IPS DF 4.7 (cell line): ENCODE measurements around the gene FGF19.
A peak's percentile ranks its signal among the peaks of the same experiment; 100 is the strongest.

Experiments used
- DNase-seq: peaks from one replicate; pipeline ENCODE4 v3.0.0-alpha.2; 2013; ENCODE audit warnings: low spot score; ENCODE audit errors: extremely low read depth

The FGF19 gene

DNA sequence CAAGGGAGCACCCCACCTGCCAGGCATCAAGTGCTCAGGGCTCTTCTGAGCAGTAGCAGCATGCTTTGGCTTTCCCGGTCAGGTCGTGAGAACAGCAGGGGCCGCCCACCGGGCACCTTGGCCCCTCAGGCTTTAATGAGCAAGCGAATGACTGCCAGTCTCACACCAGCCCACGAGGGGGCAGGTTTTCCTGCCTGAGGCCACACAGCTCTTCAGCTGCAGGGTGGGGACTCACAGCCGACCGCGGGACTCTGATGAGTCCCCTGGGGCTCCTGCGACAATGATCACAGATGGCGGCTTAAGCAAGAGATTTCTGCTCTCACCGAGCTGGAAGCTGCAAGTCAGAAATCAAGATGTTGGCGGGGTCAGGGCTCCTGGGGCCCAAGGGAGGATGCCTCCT is 14.3 kb upstream of the FGF19 start:
- peak; percentile 75 for DNase-seq

DNA sequence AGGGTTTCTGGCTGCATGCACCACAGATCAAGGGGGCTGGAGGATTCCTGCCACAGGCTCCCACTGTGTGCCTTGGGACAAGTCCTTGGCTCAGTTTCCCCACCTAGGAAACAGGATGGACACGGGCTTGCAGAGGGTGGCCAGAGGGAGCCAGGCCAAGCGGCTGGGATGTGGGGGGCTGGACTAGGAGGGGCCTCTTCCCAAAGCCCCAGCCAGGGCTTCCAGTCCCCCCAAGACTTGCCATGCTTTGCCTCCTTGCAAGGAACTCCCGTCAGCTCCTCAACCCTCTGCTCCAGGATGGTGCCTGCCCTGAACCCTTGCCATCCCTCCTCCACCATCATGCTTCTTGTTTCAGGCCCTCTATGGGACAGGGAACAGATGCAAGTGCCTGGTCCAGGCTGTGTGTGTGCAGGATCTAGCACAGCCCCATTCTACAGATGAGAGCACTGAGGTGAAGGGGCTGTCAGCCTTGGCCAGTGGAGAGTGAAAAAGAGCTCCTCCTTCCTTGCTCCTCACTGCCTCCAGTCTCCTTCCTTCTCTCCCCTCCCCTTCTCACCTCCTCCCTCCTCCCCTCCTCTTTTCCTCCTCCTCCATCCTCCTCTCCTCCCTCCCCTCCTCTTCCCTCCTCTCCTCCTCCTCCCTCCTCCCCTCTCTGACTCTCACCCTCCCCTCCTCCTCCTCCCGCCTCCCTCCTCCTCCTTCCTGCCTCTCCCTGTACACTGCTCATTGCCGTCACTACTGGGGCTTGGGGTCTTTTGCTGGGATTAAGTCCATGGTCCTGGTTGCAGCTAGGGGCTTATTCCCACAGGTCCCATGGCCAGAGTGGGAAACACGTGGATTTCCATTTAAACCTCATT is 13.3 kb upstream of the FGF19 start:
- DNase-seq: no peak

DNA sequence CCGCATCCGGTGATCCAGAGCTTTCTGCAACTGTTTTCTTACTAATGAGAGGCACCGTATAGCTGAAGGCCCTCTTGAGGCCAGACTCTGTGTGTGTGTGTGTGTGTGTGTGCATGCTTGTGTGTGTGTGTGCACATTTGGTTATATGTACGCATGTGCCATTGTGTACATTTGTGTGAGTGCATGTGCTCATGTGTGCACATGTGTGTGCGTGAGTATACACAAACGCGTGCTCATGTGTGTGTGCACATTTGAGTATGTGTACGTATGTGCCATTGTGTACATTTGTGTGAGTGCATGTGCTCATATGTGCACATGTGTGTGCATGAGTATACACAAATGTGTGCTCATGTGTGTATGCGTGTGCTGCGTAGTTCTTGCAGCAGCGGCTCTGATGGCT is 12.3 kb upstream of the FGF19 start:
- DNase-seq: no peak

DNA sequence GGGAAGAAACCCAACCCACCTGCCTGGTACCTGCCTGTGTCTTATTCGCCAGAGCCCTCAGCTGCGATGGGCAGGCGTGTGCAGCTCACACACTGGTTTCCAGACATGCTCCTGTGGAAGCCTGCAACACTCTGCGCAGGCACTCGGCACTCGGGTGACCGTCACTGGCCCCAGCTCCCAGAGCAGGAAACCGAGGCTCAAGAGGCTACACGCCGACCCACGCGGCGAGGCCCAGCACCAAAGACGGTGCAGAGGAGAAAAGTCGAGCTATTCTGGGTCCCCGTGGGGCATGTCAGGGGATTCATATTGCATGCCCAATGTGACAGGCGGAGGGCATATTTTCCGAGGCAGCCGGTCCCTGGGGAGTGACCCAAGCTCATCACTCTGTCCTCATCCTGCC is 11.6 kb upstream of the FGF19 start:
- DNase-seq: no peak

- DNase-seq: no peak
These were observed 8.3 kb upstream of the FGF19 start for GRCh38 chr11:69711822-69712801.

GRCh38 chr11:69708736-69709401 is 5.0 kb upstream of the FGF19 start:
- DNase-seq: no peak

DNA sequence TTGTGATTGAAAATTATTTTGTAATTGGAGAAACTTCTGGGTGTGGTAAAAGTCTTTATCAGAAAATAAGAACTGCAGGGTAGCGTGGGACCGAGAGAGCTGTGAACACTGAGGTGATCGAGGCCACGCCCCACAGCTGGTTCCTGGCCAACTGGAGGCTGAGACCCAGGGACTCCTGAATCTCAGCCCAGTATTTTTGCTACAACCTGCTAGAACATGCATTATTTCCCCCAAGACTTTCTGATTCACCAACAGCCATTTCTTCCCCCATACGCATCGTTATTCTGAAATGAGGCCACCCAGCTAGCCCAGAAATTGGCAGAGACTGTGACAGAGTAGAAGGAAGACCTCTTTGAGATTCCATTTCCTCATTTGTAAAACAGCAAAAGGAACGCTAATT is 3.4 kb upstream of the FGF19 start:
- DNase-seq: no peak

- DNase-seq: no peak
These were observed 2.3 kb upstream of the FGF19 start for GRCh38 chr11:69705901-69706787.

- DNase-seq: no peak
These were observed 1.6 kb upstream of the FGF19 start for GRCh38 chr11:69705351-69705811.

GRCh38 chr11:69704508-69705253 is 859 bp upstream of the FGF19 start:
- DNase-seq: peak; percentile 62

DNA sequence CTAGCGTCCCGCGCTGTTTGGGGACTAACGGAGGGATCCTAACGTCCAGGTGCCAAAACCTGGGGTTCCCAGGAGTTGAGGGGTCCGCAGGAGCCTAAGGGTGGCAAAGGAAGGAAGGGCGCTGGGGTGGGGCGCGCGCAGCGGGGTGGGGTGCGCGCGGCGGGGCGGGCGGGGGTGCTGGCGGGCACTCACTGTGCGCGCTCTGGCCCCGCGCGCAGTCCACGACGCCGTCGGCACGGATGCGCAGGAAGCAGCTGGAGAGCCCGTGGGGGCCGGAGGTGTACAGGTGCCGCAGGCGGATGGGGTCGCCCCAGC is 412 bp downstream of the FGF19 start:
- DNase-seq: no peak

DNA sequence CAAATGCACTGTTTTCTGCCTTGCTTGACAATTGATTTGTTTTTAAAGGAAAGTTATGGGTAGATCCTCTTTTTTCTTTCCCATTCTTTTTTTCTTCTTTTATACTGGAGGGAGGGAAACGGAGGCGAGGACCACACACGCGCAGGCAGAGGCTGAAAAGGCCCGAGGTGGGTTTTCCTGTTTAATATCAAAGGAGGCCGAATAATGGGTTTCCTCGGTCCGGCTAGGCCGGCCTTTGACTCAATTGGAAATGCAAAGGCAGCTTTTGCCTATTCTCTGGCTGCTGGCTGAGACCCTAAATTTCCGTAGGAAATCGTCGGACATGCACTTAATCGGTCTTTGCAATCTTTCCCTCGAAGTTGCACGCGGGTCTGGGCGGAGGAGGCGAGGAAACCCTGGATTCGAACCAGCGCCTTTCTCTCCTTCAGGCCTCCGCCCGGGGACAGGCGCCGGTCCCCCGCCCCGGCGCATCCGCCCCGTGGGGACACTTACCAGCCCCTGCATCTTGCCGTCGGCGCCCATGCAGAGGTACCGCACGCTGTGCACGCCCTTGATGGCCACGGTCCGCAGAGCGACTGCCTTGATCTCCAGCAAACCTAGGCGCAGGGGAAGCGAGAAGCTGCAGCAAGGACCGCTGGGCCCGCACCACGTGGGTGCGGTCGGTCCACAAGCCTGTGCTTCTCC is 911 bp downstream of the FGF19 start:
- no peak for DNase-seq

DNA sequence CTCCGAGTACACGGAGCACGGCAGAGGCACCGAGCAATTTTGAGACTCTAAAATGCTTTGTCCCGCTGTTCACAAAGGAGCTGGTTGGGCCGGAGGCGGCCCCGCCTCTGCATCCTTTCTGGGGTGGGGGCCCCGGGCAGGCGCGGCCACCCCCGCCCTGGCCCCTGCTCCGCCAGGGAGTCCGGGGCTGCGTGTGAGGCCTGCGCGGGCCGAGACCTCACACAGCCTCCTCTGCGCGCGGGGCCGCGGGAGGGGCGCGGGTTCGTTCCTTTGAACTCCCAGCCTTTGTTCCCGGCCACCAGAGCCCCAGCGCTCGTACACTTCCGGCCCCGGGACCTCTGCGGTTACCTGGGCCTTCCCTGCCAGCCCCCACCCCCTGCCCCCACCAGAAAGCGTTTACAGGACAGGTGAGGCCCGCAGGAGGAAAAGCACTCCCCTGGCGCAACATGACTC is 1.6 kb downstream of the FGF19 start:
- DNase-seq: no peak

- peak; percentile 74 for DNase-seq
These were observed 3.3 kb downstream of the FGF19 start for GRCh38 chr11:69700278-69701140.

GRCh38 chr11:69699213-69699612 is 4.6 kb downstream of the FGF19 start:
- no peak for DNase-seq

DNA sequence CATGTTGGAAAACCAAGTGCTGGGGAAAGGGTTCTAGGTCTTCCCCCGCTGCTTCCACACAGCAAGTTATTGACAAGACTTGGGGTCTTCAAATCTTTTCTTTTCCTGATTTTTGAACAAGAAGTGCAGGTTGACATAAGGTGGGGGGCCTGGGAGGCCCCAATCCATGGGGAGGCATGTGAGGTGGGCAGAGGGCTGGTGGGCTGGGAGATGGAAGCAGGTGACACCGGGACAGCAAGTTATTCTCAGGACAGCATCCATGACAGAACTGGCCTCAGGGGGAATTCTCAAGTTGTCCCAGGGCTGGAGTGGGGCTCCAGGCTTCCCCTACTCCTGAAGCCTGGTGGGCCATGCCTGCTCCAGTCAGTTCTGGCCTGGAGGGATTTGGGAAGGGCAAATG is 5.5 kb downstream of the FGF19 start:
- DNase-seq: no peak

- DNase-seq: no peak
These were observed 6.0 kb downstream of the FGF19 start for GRCh38 chr11:69697861-69698260.

- DNase-seq: no peak
These were observed 6.4 kb downstream of the FGF19 start for GRCh38 chr11:69697469-69697843.
